Rectal smooth muscle tissue (tissue), 1 donor: ENCODE measurements around the gene PGA3.
"Not testable (repeated sequence)": the region's sequence is repeated elsewhere in the genome, so short reads cannot be mapped to it uniquely, and the experiment has no call there.

ENCODE experiments used
- H3K27ac ChIP-seq: one replicate; pipeline ENCODE4 v1.7.0; 2013; ENCODE audit warnings: low read depth, low read length, inconsistent platforms
- H3K27me3 ChIP-seq: one replicate; pipeline ENCODE4 v1.7.0; 2013; ENCODE audit warnings: low read length; ENCODE audit not compliant: control insufficient read depth, insufficient read depth
- H3K36me3 ChIP-seq: one replicate; pipeline ENCODE4 v1.7.0; 2013; ENCODE audit warnings: low read length; ENCODE audit not compliant: control insufficient read depth, insufficient read depth
- H3K4me1 ChIP-seq: one replicate; pipeline ENCODE4 v1.7.0; 2013; ENCODE audit warnings: low read length; ENCODE audit not compliant: control insufficient read depth, insufficient read depth
- H3K4me3 ChIP-seq: one replicate; pipeline ENCODE4 v1.7.0; 2013; ENCODE audit warnings: low read length
- H3K9ac ChIP-seq: one replicate; pipeline ENCODE4 v1.7.0; 2013; ENCODE audit warnings: low read length

The PGA3 gene

GRCh38 chr11:61222692-61223091 lies 19.4 kb downstream of the PGA3 start:
- H3K27me3 ChIP-seq, H3K4me3 ChIP-seq, H3K4me1 ChIP-seq, H3K36me3 ChIP-seq, H3K9ac ChIP-seq, H3K27ac ChIP-seq: not testable (repeated sequence)

GRCh38 chr11:61226457-61227137 lies 23.3 kb downstream of the PGA3 start:
- not testable (repeated sequence) for H3K27me3 ChIP-seq, H3K9ac ChIP-seq, H3K27ac ChIP-seq, H3K36me3 ChIP-seq, H3K4me1 ChIP-seq, H3K4me3 ChIP-seq

GRCh38 chr11:61229458-61229857 lies 26.1 kb downstream of the PGA3 start:
- not testable (repeated sequence) for H3K36me3 ChIP-seq, H3K4me1 ChIP-seq, H3K4me3 ChIP-seq, H3K27me3 ChIP-seq, H3K27ac ChIP-seq, H3K9ac ChIP-seq

GRCh38 chr11:61231033-61231432 lies 27.7 kb downstream of the PGA3 start:
- not testable (repeated sequence) for H3K27ac ChIP-seq, H3K4me1 ChIP-seq, H3K36me3 ChIP-seq, H3K27me3 ChIP-seq, H3K9ac ChIP-seq, H3K4me3 ChIP-seq

- not testable (repeated sequence) for H3K27ac ChIP-seq, H3K4me3 ChIP-seq, H3K4me1 ChIP-seq, H3K36me3 ChIP-seq, H3K9ac ChIP-seq, H3K27me3 ChIP-seq
These were observed 28.3 kb downstream of the PGA3 start for GRCh38 chr11:61231585-61231984.

GRCh38 chr11:61232548-61233145 lies 29.3 kb downstream of the PGA3 start:
- not testable (repeated sequence) for H3K4me1 ChIP-seq, H3K9ac ChIP-seq

GRCh38 chr11:61237130-61237529 lies 33.8 kb downstream of the PGA3 start:
- H3K36me3 ChIP-seq, H3K27me3 ChIP-seq, H3K4me1 ChIP-seq, H3K9ac ChIP-seq, H3K4me3 ChIP-seq, H3K27ac ChIP-seq: not testable (repeated sequence)

More at GRCh38 chr11:61232548-61233145, 29.3 kb downstream of the PGA3 start:
- not testable (repeated sequence) for H3K27ac ChIP-seq, H3K36me3 ChIP-seq, H3K27me3 ChIP-seq, H3K4me3 ChIP-seq

GRCh38 chr11:61240288-61240687 lies 37.0 kb downstream of the PGA3 start:
- H3K4me3 ChIP-seq, H3K36me3 ChIP-seq, H3K27me3 ChIP-seq, H3K9ac ChIP-seq, H3K4me1 ChIP-seq, H3K27ac ChIP-seq: not testable (repeated sequence)

GRCh38 chr11:61240875-61241274 lies 37.6 kb downstream of the PGA3 start, which contains the start of gene PGA5:
Gene PGA5, plus strand, starts transcription at chr11:61241175. Its CDS starts 52 bp downstream, at chr11:61241227.
- H3K9ac ChIP-seq, H3K27me3 ChIP-seq, H3K36me3 ChIP-seq, H3K4me1 ChIP-seq, H3K27ac ChIP-seq, H3K4me3 ChIP-seq: not testable (repeated sequence)

- not testable (repeated sequence) for H3K4me3 ChIP-seq, H3K9ac ChIP-seq, H3K27ac ChIP-seq, H3K36me3 ChIP-seq, H3K27me3 ChIP-seq, H3K4me1 ChIP-seq
These were observed 38.2 kb downstream of the PGA3 start for GRCh38 chr11:61241526-61241925.

- not testable (repeated sequence) for H3K4me3 ChIP-seq, H3K27ac ChIP-seq, H3K4me1 ChIP-seq, H3K36me3 ChIP-seq, H3K27me3 ChIP-seq, H3K9ac ChIP-seq
These were observed 42.1 kb downstream of the PGA3 start for GRCh38 chr11:61245284-61245964.

- not testable (repeated sequence) for H3K27me3 ChIP-seq, H3K36me3 ChIP-seq, H3K9ac ChIP-seq, H3K4me3 ChIP-seq, H3K4me1 ChIP-seq, H3K27ac ChIP-seq
These were observed 44.8 kb downstream of the PGA3 start for GRCh38 chr11:61248071-61248470.

- not testable (repeated sequence) for H3K27me3 ChIP-seq, H3K27ac ChIP-seq, H3K9ac ChIP-seq, H3K4me1 ChIP-seq, H3K4me3 ChIP-seq, H3K36me3 ChIP-seq
These were observed 45.9 kb downstream of the PGA3 start for GRCh38 chr11:61249201-61249600.
